CD14-positive monocyte (primary cell): ENCODE results near the gene CA7. TPM values are rescaled to one million over a fixed set of nuclear protein-coding genes. Genes with fewer than 3 reads are reported as not detected.

ENCODE experiments used
- DNase-seq, 3 donors: peaks; one replicate each; pipeline ENCODE4 v3.0.0-alpha.2; 2011 to 2022
- H2AFZ ChIP-seq: 2 replicates; pipeline ENCODE4 v1.6.0; 2012; ENCODE audit warnings: mild to moderate bottlenecking, low read depth, low read length, inconsistent platforms; ENCODE audit not compliant: insufficient read depth, poor library complexity, severe bottlenecking
- H3K27ac ChIP-seq, 2 donors: 1 replicate in 1 of 2; 2 replicates in 1 of 2; pipeline ENCODE4 v1.5.1; 2012 to 2013; ENCODE audit warnings: low read length in 2 of 2, control low read depth in 1 of 2, inconsistent platforms in 1 of 2, low read depth in 1 of 2, mild to moderate bottlenecking in 1 of 2
- H3K27me3 ChIP-seq, 2 donors: one replicate each; pipeline versions ENCODE4 v1.6.0 to v1.6.1; 2011 to 2013; ENCODE audit warnings: low read length in 2 of 2; ENCODE audit not compliant: control insufficient read depth in 2 of 2, insufficient read depth in 2 of 2
- H3K36me3 ChIP-seq, 2 donors: replicated peaks in 1 of 2; 1 replicate in 1 of 2; 2 replicates in 1 of 2; pipeline versions ENCODE4 v1.5.1 to v1.6.1; 2012 to 2013; ENCODE audit warnings: low read length in 2 of 2, control low read depth in 1 of 2, inconsistent platforms in 1 of 2, mild to moderate bottlenecking in 1 of 2; ENCODE audit not compliant: insufficient read depth in 2 of 2, control insufficient read depth in 1 of 2
- H3K4me1 ChIP-seq, 2 donors: 1 replicate in 1 of 2; 2 replicates in 1 of 2; pipeline versions ENCODE4 v1.5.1 to v1.6.1; 2012 to 2013; ENCODE audit warnings: low read length in 2 of 2, control low read depth in 1 of 2, inconsistent platforms in 1 of 2, mild to moderate bottlenecking in 1 of 2, moderate library complexity in 1 of 2; ENCODE audit not compliant: insufficient read depth in 2 of 2, control insufficient read depth in 1 of 2
- H3K4me2 ChIP-seq: replicated peaks from 2 replicates; pipeline ENCODE3; 2012; ENCODE audit warnings: low read length, moderate library complexity, mild to moderate bottlenecking; ENCODE audit not compliant: poor library complexity, severe bottlenecking; ENCODE audit errors: extremely low read depth
- H3K4me3 ChIP-seq, 3 experiments: fragments of 200-600 bp in 1 of 3; sonication (generic) in 1 of 3; replicated peaks in 1 of 3; 1 replicate in 2 of 3; 2 replicates in 1 of 3; pipeline ENCODE4 v1.5.1; 2011 to 2013; ENCODE audit warnings: low read length in 3 of 3, mild to moderate bottlenecking in 3 of 3, control low read depth in 2 of 3, low read depth in 2 of 3, inconsistent platforms in 1 of 3, moderate library complexity in 1 of 3
- H3K79me2 ChIP-seq: 2 replicates; pipeline ENCODE4 v1.6.0; 2012; ENCODE audit warnings: mild to moderate bottlenecking, control low read depth, inconsistent platforms, low read length, moderate library complexity; ENCODE audit not compliant: insufficient read depth
- H3K9ac ChIP-seq: 2 replicates; pipeline ENCODE4 v1.6.0; 2017; ENCODE audit warnings: low read length, mild to moderate bottlenecking; ENCODE audit not compliant: insufficient read depth, poor library complexity, severe bottlenecking
- H3K9me3 ChIP-seq, 2 donors: replicated peaks in 1 of 2; 1 replicate in 1 of 2; 2 replicates in 1 of 2; pipeline versions ENCODE4 v1.5.1 to v1.6.1; 2012 to 2013; ENCODE audit warnings: low read length in 2 of 2, control low read depth in 1 of 2; ENCODE audit not compliant: control insufficient read depth in 1 of 2, insufficient read depth in 1 of 2
- H4K20me1 ChIP-seq: 2 replicates; pipeline ENCODE4 v1.6.0; 2012; ENCODE audit warnings: mild to moderate bottlenecking, low read length, control low read depth, moderate library complexity; ENCODE audit not compliant: insufficient read depth
- H3K27ac Mint-ChIP-seq, 7 donors: one replicate each; pipeline ENCODE4 v1.8.0; 2020; ENCODE audit warnings: mild to moderate bottlenecking in 7 of 7, mixed read lengths in 7 of 7, moderate library complexity in 6 of 7, inconsistent platforms in 2 of 7
- H3K27me3 Mint-ChIP-seq, 3 donors: one replicate each; pipeline ENCODE4 v1.8.0; 2021 to 2022; ENCODE audit warnings: low read depth in 3 of 3, mild to moderate bottlenecking in 3 of 3, mixed read lengths in 3 of 3, moderate library complexity in 3 of 3, inconsistent platforms in 1 of 3
- H3K36me3 Mint-ChIP-seq, 2 donors: one replicate each; pipeline ENCODE4 v1.8.0; 2020; ENCODE audit warnings: mixed read lengths in 2 of 2, inconsistent platforms in 1 of 2, mild to moderate bottlenecking in 1 of 2
- H3K4me1 Mint-ChIP-seq: one replicate; pipeline ENCODE4 v1.8.0; 2020; ENCODE audit warnings: mild to moderate bottlenecking, mixed read lengths
- H3K4me3 Mint-ChIP-seq, 2 donors: one replicate each; pipeline ENCODE4 v1.8.0; 2020; ENCODE audit warnings: mild to moderate bottlenecking in 2 of 2, mixed read lengths in 2 of 2, moderate library complexity in 1 of 2
- H3K9me3 Mint-ChIP-seq, 7 donors: one replicate each; pipeline ENCODE4 v1.8.0; 2020 to 2022; ENCODE audit warnings: mixed read lengths in 7 of 7, mild to moderate bottlenecking in 6 of 7, moderate library complexity in 6 of 7, inconsistent platforms in 2 of 7
- WGBS: methylation state at CpG from one replicate; pipeline ENCODE4 v1.1.5; 2013; ENCODE audit warnings: missing lambda C conversion rate; ENCODE audit not compliant: insufficient coverage; 5-methylcytosine and 5-hydroxymethylcytosine counted together
- intact Hi-C, 2 donors: fragments of 100-400 bp; cut with micrococcal nuclease; formaldehyde crosslinking; loops; one replicate each; pipeline versions ENCODE4 v1.15.0 to v1.15.1; 2023
- polyA plus RNA-seq, 3 donors: library from polyadenylated mRNA; depleted of rRNA in 1 of 3; unstranded in 2 of 3; stranded (reverse) in 1 of 3; fragments of 300-500 nt in 2 of 3; fragments of >200 nt in 1 of 3; fragmentation: Illumina TruSeq in 2 of 3; gene quantifications; 1 replicate in 2 of 3; 2 replicates in 1 of 3; pipeline ENCODE4 v1.2.3, GENCODE V29; 2012 to 2021
- TF ChIP-seq, protein P1 (sequence below): fragments of 200-600 bp; IDR thresholded peaks from one replicate; pipeline ENCODE4 v1.8.0; 2022; ENCODE audit warnings: antibody characterized with exemption, mild to moderate bottlenecking

Gene CA7
- polyA plus RNA-seq, 3 donors: not detected

DNA sequence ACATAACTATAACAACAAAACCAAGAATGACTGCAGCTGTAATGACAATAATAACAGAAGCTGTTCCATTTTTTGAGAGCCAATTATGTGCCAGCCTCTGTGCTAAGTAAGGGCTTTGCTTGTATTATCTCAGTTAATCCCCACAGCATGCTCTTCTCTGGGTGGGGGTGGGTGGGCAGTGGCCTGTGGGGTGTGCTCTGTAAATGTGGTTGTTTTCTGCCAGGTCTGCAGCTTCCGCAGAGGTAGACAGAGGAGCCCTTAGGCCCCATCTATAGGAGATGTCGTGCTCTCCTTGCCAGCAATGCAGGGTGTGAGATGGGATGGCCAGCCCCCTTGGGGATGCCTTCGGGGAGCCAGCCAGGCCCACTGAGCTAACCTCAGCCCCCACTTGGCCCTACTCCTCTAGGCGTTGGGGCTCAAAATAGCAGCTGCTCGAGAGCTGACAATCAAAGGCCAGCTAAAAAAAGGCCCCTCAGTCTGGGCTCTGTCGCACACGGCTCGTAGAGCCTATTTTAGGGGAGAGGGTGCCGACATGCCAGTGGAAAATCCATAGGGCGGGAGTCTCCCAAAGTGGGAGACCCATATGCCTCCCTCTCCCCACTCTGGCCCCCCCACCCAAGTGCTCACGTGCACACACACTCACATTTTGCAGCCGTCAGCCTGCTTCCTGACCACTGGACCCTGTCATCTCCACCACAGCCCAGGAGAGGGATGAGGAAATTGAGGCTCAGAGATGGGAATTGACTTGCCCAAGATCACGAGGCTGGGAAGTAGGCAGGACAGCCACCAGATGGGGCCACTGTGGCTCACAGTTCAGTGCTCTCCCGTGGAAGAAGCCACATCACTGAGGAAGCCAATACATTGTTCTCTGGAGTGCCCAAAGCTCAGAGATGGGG is 58.7 kb downstream of the CA7 start:
- Histone ChIP-seq H3K9ac (no peak overlapping the region), H3K4me1 (no peaks in the 10 kb centered on the region), H3K36me3 (no peaks in the 10 kb centered on the region), H3K4me3 (no peak overlapping the region), H3K79me2 (no peaks in the 10 kb centered on the region), H3K27me3 (no peaks in the 10 kb centered on the region), H3K4me2 (no peak overlapping the region), H3K27ac (no peak overlapping the region), H2AFZ (no peak overlapping the region), H3K9me3 (no peaks in the 10 kb centered on the region), H4K20me1 (no peaks in the 10 kb centered on the region)
- intact Hi-C loops: no loop called here
- Mint-ChIP-seq H3K27ac (no peak overlapping the region), H3K36me3 (no peaks in the 10 kb centered on the region), H3K27me3 (peaks cover 9 to 12% (median 11%) of the 10 kb centered on the region in 3 donors), H3K9me3 (no peaks in the 10 kb centered on the region), H3K4me1 (peaks cover 4% of the 10 kb centered on the region), H3K4me3 (no peak overlapping the region)
- TF ChIP-seq, protein P1, sequence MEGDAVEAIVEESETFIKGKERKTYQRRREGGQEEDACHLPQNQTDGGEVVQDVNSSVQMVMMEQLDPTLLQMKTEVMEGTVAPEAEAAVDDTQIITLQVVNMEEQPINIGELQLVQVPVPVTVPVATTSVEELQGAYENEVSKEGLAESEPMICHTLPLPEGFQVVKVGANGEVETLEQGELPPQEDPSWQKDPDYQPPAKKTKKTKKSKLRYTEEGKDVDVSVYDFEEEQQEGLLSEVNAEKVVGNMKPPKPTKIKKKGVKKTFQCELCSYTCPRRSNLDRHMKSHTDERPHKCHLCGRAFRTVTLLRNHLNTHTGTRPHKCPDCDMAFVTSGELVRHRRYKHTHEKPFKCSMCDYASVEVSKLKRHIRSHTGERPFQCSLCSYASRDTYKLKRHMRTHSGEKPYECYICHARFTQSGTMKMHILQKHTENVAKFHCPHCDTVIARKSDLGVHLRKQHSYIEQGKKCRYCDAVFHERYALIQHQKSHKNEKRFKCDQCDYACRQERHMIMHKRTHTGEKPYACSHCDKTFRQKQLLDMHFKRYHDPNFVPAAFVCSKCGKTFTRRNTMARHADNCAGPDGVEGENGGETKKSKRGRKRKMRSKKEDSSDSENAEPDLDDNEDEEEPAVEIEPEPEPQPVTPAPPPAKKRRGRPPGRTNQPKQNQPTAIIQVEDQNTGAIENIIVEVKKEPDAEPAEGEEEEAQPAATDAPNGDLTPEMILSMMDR: no peak
- DNase-seq: no peak
- 80% methylated on average over 6 of the region's 14 CpGs for WGBS

Other genes starting within 250 kb of the CA7 start
- gene CMTM3, start 239.7 kb upstream of the CA7 start, polyA plus RNA-seq: 100 to 1,000 TPM; 125 to 131 (median 126) TPM
- gene CMTM4, start 147.7 kb upstream of the CA7 start, polyA plus RNA-seq: 10 to 100 TPM in 1 of 3 donors, under 1 TPM in 2; 0.41 to 21.2 (median 0.45) TPM
- gene DYNC1LI2, start 92.8 kb upstream of the CA7 start, polyA plus RNA-seq: 100 to 1,000 TPM in 1 of 3 donors, 10 to 100 TPM in 2; 14.9 to 125 (median 23.9) TPM
- not detected for gene TERB1, start 42.8 kb upstream of the CA7 start, polyA plus RNA-seq
- 10 to 100 TPM; 10.8 to 18.6 (median 16.8) TPM for gene NAE1, start 13.4 kb upstream of the CA7 start, polyA plus RNA-seq
- gene PDP2, start 36.1 kb downstream of the CA7 start, polyA plus RNA-seq: 1 to 10 TPM in 1 of 3 donors, not detected in 2; 1.1 TPM
- not detected for gene CDH16, start 74.5 kb downstream of the CA7 start, polyA plus RNA-seq
- 1 to 10 TPM in 1 of 3 donors, under 1 TPM in 2; 0.42 to 1.9 (median 0.55) TPM for gene RRAD, start 81.1 kb downstream of the CA7 start, polyA plus RNA-seq
- 100 to 1,000 TPM; 121 to 140 (median 132) TPM for gene CIAO2B, start 90.0 kb downstream of the CA7 start, polyA plus RNA-seq
- gene CES2, start 91.1 kb downstream of the CA7 start, polyA plus RNA-seq: 10 to 100 TPM; 14.0 to 29.0 (median 23.2) TPM
- under 1 TPM in 1 of 3 donors, not detected in 2; 0.48 TPM for gene CES3, start 116.9 kb downstream of the CA7 start, polyA plus RNA-seq
- gene CES4A, start 144.2 kb downstream of the CA7 start, polyA plus RNA-seq: 10 to 100 TPM in 1 of 3 donors, 1 to 10 TPM in 2; 3.3 to 47.6 (median 4.1) TPM
- gene CBFB, start 184.7 kb downstream of the CA7 start, polyA plus RNA-seq: 10 to 100 TPM; 28.3 to 45.4 (median 29.5) TPM